GM18505 (cell line): ENCODE results near the gene B3GALT5.

Experiments
- ATAC-seq: cut with Tn5 transposase; IDR thresholded peaks from one replicate; pipeline ENCODE4 v1.9.1; 2021; ENCODE audit not compliant: unreplicated experiment
- POLR2A ChIP-seq: IDR thresholded peaks from 4 replicates; pipeline ENCODE4 v1.6.1; 2011; ENCODE audit warnings: borderline replicate concordance; ENCODE audit not compliant: insufficient read depth, insufficient read length; ENCODE audit errors: extremely low read depth

The B3GALT5 gene

DNA sequence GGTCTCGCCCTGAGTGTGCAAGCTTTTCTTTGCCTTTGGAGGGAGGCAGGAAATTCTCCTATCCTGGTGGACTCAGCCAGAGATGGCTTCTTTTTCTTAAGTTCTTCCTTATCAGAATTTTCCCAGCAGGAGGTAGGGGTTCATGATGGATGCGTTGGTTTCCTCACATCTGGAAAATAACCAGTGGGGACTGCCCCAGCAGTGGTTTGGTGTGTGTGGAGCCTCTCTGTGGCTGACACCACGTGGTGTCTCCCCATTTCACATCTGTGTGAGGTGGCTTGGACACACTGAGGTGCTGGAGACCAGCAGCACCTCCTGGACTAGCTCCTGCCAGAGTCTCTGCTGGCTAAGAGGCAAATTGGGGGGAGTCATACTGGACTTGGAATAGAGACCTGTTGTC, 32.6 kb downstream of the B3GALT5 start:
- TF ChIP-seq POLR2A, result no peak
- no peak for ATAC-seq

DNA sequence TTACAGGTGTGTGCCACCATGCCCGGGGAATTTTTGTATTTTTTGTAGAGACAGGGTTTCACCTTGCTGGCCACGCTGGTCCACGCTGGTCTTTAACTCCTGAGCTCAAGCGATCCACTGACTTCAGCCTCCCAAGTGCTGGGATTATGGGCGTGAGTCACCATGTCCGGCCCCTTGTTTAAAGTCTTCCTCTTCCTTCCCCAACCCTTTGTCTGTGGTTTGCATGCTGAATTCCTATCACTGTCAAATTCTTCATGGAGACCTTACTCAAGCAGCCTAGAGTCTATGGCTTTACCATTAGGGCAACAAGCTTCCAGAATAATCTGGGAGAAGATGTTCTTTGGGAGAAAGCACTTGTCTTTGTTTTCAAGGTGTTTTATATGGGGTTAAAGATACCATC, 34.7 kb downstream of the B3GALT5 start:
- no peak for ATAC-seq

DNA sequence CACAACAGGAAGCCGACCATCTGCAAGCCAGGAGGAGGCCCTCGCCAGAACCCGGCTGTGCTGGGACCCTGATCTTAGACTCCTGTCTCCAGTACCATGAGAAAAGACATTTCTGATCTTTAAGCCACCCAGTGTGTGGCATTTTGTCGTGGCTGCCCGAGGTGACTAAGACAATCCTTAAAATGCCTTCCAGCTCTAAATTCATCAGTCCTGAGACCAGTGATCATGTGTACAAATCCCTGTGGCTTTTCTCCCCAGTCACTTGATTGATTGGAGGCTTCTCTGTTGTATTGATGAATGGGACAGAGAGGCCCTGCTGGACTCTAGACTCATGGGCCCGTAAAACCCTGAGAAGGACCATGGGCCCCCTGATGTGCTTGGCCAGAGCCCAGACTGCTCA, 36.1 kb downstream of the B3GALT5 start:
- no peak for ATAC-seq
- no peak for TF ChIP-seq POLR2A

More for the DNA sequence above, 34.7 kb downstream of the B3GALT5 start:
- TF ChIP-seq POLR2A, result no peak

DNA sequence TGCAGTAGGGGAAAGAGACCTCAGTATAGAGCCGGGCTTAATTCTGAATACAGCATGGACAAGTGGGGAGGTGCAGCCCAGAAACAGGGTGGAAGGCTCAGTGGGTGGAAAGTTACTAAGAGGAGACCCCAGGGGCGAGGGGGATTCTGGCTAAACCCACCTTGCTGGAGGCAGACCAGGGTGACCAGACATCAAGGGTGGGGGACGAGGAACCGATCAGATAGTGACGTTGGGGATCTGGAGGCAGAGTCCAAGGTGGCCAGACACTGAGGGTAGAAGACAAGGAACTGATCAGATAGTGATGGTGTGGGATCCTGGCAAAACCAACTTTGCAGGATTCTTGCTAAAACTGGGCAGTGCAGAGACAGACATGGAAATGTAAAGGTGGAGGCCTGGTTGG, 36.8 kb downstream of the B3GALT5 start:
- ATAC-seq, result no peak
- no peak for TF ChIP-seq POLR2A

DNA sequence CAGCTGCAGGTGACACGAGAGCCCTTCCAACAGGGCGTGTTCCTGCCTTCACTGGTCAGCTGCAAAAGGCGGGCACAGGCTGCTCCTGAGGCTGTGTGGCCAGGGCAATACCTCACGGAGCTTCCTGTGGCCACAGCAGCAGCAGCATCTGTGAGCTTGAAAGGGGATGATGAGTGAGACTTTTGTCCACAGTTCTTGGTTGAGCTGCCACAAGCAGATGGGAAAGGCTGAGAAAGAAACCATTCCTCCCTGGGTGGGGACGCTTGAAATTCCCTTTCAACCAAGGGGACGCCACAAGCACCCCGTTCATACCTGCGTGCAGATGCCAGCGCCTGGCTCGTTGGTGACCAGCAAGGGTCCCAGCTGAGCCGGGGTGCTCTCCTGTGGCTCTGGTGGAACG, 37.6 kb downstream of the B3GALT5 start:
- TF ChIP-seq POLR2A, result no peak
- ATAC-seq, result no peak

DNA sequence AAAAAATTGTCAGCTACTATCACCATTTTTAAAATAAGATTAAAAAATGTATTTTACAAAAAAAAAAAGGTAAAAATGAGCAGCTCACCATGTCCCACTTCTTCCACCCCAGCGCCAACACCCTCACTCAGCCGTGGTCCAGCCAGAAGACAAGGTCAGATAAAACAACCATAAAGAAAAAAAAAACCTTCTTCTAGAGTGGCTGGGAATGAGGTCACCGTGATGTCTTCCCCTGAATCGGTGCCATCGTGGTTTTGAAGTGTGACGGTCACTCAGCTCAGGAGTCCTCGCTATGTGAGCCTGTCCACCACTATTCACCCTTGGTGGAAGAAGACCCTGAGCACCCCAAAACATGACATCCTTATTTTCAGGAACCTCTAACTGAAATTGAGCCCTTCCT, 38.1 kb downstream of the B3GALT5 start:
- ATAC-seq, result no peak

DNA sequence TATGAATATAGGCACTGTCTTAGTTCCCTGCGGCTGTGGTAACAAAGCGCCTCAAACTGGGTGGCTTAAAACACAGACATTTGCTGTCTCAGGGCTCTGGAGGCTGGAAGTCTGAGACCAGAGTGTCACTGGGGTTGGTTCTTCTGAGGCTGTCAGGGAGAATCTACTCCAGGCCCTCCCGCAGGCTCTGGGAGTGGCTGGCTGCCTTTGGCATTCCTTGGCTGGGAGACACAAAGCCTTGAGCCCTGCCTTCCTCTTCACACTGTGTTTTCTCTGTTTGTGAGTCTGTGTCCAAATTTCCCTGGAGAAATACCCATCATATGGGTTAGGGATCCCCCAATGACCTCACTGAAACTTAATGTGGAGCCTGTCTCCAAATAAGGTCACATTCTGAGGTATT, 38.5 kb downstream of the B3GALT5 start:
- no peak for ATAC-seq

More for the DNA sequence above, 38.1 kb downstream of the B3GALT5 start:
- TF ChIP-seq POLR2A, result no peak

DNA sequence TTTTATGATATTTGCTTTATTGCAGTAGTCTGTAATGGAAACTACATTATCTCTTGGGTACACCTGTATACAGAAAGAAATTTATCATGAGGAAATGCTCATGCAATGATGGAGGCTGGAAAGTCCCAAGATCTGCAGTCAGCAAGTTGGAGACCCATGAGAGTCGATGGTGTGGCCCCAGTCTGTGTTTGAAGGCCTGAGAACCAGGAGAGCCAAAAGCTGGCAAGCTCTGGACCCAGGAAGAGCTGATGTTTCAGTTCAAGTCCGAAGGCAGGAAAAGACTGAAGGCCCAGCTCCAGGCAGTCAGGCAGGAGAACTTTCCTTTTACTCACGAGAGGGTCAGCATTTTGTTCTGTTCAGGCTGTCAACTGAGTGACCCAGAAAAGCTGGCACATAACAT, 42.2 kb downstream of the B3GALT5 start:
- TF ChIP-seq POLR2A, result no peak
- ATAC-seq, result no peak

More for the DNA sequence above, 38.5 kb downstream of the B3GALT5 start:
- no peak for TF ChIP-seq POLR2A

DNA sequence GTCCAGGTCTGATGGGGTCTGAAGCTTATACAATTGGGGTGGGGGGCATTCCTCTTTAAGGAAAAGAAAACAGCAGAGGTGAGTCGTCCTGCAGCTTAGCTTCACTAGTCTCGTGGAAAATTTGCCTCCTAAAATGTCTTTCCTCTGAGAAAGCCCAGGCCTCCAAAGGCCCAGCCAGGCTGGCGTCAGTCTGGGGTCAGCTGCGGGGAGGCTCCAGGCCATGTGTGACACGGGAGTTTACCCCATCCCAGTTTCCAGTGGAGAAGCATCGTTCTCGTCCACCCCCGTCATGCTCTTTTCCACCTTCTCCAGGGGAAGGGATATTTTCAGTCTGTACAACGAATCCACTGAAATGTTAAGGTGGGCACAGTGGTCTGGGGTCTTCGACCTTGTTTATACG, 42.8 kb downstream of the B3GALT5 start:
- TF ChIP-seq POLR2A, result no peak
- ATAC-seq, result no peak

DNA sequence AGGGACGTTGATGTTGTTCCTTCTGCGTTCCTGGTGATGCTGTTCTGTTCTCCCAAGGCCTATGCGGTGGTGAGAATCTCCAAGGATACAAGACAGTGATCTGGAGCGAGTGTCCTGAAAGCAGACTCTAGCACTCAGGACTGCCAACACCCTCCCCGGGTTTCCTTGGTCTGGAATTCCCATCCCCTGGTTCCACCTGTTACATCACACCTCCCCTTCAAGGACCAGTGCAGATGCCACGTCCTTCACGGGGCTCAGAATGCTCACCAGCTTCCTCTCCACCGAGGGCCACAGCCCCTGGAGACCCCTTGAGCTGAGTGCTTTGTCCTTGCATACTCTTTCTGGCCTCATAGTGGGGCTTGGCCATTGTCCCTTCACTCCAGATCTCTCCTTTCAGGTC, 43.5 kb downstream of the B3GALT5 start:
- no peak for ATAC-seq
- no peak for TF ChIP-seq POLR2A

DNA sequence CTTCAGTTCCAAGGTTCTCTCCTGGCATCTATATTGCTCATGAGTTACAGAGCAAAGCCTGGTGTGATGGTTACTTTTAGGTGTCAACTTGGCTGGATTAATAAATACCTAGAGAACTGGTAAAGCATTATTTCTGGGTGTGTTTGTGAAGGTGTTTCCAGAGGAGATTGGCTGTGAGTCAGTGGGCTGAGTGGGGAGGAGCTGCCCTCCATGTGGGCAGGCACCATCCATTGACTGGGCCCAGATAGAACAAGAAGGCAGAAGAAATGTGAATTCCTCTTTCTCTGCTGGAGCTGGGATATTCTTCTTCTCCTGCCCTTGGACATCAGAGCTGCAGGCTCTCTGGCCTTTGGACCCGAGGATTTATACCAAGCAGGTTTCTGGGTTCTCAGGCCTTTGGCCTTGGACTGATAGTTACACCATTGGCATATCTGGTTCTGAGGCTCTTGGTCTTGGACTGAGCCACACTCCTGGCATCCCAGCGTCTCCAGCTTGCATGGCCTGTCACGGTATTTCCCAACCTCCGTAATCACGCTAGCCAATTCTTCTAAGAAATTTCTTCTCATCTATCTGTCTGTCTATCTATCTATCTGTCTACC, 44.5 kb downstream of the B3GALT5 start:
- TF ChIP-seq POLR2A, result no peak
- ATAC-seq, result no peak

DNA sequence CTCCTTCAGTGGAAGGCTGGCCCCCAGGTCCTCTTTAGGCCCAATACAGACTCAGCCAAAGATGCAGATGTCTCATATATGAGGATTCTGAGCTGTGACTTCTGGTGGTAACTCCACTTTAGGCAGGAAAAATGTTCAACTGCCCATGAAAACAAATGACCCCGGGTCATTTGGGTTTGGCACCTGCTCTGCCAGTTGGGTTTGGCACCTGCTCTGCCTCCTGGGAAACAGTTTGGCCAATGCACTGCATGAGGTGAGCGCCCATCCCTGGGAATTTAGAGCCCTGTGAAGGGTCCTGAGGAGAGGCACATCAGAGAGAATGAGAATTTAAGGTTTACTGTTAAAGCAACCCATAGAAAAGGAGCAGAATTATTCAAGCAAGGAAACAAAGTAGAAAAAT, 45.3 kb downstream of the B3GALT5 start:
- ATAC-seq, result no peak
- TF ChIP-seq POLR2A, result no peak

DNA sequence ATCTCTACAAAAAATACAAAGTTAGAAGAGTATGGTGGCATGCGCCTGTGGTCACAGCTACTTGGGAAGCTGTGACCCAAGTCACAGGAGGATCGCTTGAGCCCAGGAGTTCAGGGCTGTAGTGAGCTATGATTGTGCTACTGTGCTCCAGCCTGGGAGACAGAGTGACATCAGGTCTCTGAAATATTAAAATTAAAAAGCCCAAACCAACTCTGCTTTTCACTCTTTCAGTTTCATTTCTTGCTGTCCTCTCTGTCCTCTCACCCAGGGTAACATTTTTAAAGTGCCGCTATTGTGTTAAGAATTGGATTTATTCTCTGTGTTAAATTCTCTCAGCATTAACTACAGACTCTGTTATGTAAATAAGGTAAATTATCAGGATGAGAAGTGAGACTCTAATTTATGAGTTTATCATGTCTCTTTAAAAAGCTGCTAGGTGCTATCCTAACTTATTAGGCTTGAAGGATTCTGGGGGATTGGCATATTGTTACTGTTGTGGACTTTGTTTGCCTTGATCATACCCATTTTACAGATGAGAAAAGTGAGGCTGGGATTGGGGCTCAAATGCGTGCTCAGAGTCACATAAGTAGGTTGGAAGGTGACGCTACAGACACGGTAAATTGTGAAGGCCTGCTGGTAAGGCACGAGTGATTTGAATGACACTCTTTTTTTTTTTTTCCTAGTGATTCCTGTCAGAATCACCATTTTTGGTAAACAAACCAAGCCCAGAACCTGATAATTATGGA, 46.5 kb downstream of the B3GALT5 start:
- no peak for ATAC-seq
- no peak for TF ChIP-seq POLR2A

DNA sequence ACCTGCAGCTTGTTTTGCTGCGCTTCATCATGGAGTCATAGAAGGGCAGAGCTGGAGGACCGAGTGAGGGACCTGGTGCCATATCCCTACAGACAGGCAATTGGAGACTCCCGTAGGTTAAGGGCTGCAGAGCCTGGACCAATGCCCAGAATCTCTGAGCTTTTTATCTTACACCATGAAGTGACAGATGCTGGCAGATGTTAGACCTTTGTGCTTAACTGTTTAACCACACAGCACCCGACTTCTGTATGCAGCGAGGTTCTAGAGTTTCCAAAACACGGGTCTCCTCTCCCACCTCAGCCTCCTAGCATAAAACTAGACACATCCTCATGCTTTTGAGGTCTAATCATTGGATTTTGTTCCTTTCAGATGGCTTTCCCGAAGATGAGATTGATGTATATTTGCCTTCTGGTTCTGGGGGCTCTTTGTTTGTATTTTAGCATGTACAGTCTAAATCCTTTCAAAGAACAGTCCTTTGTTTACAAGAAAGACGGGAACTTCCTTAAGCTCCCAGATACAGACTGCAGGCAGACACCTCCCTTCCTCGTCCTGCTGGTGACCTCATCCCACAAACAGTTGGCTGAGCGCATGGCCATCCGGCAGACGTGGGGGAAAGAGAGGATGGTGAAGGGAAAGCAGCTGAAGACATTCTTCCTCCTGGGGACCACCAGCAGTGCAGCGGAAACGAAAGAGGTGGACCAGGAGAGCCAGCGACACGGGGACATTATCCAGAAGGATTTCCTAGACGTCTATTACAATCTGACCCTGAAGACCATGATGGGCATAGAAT, 47.6 kb downstream of the B3GALT5 start:
- TF ChIP-seq POLR2A, result no peak
- ATAC-seq, result no peak
